ENCODE results near the gene SLC66A2.

Gene SLC66A2

GRCh38 chr18:79938196-79938595 is 13.3 kb downstream of the SLC66A2 start:
- DNase-seq (ENCODE audit: low read depth in 2 of 2) = no peak

GRCh38 chr18:79937103-79937860 is 14.2 kb downstream of the SLC66A2 start:
- no peak for DNase-seq (ENCODE audit: low read depth in 2 of 2)

- no peak for DNase-seq (ENCODE audit: low read depth in 2 of 2)
These were observed 14.8 kb downstream of the SLC66A2 start for GRCh38 chr18:79936641-79937040.

- no peak for DNase-seq (ENCODE audit: low read depth in 2 of 2)
These were observed 15.5 kb downstream of the SLC66A2 start for GRCh38 chr18:79935925-79936324.

- DNase-seq (ENCODE audit: low read depth in 2 of 2) = no peak
These were observed 16.0 kb downstream of the SLC66A2 start for GRCh38 chr18:79935499-79935898.

GRCh38 chr18:79935098-79935480 is 16.4 kb downstream of the SLC66A2 start:
- no peak for DNase-seq (ENCODE audit: low read depth in 2 of 2)

- DNase-seq (ENCODE audit: low read depth in 2 of 2) = no peak
These were observed 16.9 kb downstream of the SLC66A2 start for GRCh38 chr18:79934311-79935097.

- no peak for DNase-seq (ENCODE audit: low read depth in 2 of 2)
These were observed 17.7 kb downstream of the SLC66A2 start for GRCh38 chr18:79933765-79934164.

- DNase-seq (ENCODE audit: low read depth in 2 of 2) = no peak
These were observed 18.5 kb downstream of the SLC66A2 start for GRCh38 chr18:79932907-79933306.

- no peak for DNase-seq (ENCODE audit: low read depth in 2 of 2)
These were observed 20.0 kb downstream of the SLC66A2 start for GRCh38 chr18:79931475-79931874.

GRCh38 chr18:79930020-79930642 is 21.3 kb downstream of the SLC66A2 start:
- DNase-seq (ENCODE audit: low read depth in 2 of 2) = no peak

GRCh38 chr18:79928563-79928960 is 22.9 kb downstream of the SLC66A2 start:
- no peak for DNase-seq (ENCODE audit: low read depth in 2 of 2)

- no peak for DNase-seq (ENCODE audit: low read depth in 2 of 2)
These were observed 23.6 kb downstream of the SLC66A2 start for GRCh38 chr18:79927607-79928562.

GRCh38 chr18:79926715-79927606 is 24.5 kb downstream of the SLC66A2 start:
- DNase-seq (ENCODE audit: low read depth in 2 of 2) = no peak

GRCh38 chr18:79926306-79926705 is 25.1 kb downstream of the SLC66A2 start:
- DNase-seq (ENCODE audit: low read depth in 2 of 2) = no peak

- no peak for DNase-seq (ENCODE audit: low read depth in 2 of 2)
These were observed 26.4 kb downstream of the SLC66A2 start for GRCh38 chr18:79924814-79925731.

GRCh38 chr18:79923896-79924585 is 27.4 kb downstream of the SLC66A2 start:
- no peak for DNase-seq (ENCODE audit: low read depth in 2 of 2)

- DNase-seq (ENCODE audit: low read depth in 2 of 2) = no peak
These were observed 28.5 kb downstream of the SLC66A2 start for GRCh38 chr18:79922971-79923411.

Data from stimulated activated CD4-positive, alpha-beta T cell treated with anti-CD3 and anti-CD28 coated beads, Interleukin-12 subunit alpha, Interleukin-12 subunit beta, amount 100 ng/mL, for 24 hours (primary cell).